NT2/D1 (cell line): ENCODE measurements around the gene GGT7.

ENCODE experiments used
- SUZ12 ChIP-seq: IDR thresholded peaks from 2 replicates; pipeline ENCODE4 v1.6.1; 2011; ENCODE audit not compliant: insufficient read length, insufficient read depth; ENCODE audit errors: extremely low read depth
- YY1 ChIP-seq: IDR thresholded peaks from 2 replicates; pipeline ENCODE4 v1.6.1; 2011; ENCODE audit not compliant: insufficient read length, insufficient read depth
- ZNF274 ChIP-seq: IDR thresholded peaks from 2 replicates; pipeline ENCODE4 v1.6.1; 2011; ENCODE audit warnings: mild to moderate bottlenecking, low read depth, low read length

DNA sequence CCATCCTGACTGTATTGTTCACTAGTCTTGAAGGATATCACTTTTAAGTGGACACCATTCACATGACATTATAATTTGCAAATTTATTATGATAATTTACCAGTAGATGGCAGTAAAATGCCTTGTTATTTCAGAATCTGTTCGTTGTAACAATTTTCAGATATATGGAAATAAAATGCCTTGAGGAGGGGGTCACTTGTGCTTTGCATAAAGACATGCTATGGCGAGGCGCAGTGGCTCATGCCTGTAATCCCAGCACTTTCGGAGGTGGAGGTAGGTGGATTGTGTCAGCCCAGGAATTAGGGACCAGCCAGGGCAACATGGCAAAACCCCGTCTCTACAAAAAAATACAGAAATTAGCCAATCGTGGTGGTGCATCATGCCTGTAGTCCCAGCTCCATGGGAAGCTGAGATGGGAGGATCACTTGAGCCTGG is 38.2 kb downstream of the GGT7 start:
- TF ChIP-seq YY1 (no peak), SUZ12 (no peak), ZNF274 (no peak)
